ENCODE data around the gene DCTN5. TPM values are rescaled to one million over a fixed set of nuclear protein-coding genes. Genes with fewer than 3 reads are reported as not detected.
A peak's percentile ranks its signal among the peaks of the same experiment; 100 is the strongest.

The DCTN5 gene
- total RNA-seq, 2 donors from 2014 or later, result 82.2 to 90.8 TPM

DNA sequence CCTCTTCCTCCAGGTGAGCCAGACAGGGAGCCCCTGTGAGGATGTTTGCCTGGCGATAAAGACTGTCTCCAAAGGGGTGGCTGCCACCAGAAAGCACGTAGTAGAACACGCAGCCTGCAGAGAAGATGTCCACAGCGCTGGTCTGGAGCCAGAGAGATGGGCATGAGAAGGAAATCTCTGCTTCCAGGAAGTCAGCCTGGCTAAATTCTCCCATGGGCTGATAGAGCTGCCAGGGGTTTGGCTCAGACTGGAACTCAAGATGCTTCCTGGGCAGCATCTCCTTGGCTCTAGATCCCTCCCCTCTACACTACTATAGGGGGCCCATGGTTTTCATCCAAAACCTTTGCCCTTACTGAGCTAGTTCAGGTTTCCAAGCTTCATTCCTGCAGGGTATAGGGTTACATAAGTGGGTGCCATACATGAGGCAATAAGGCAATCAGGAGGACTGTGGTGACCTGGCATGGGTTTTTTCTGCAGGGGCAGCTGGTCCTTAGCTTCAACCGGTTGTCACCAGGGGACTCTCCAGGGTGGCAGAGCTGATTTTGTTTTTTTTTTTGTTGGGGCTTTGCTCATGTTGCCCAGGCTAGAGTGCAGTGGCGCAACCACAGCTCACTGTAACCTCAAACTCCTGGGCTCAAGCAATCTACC, 51.0 kb downstream of the DCTN5 start:
- Mint-ChIP-seq H3K4me3 (no peak overlapping the region), H3K9me3 (no peaks in the 10 kb centered on the region), H3K27me3 (ENCODE audit: insufficient read depth) (no peaks in the 10 kb centered on the region), H3K36me3 (ENCODE audit: low read depth) (peaks cover 42% of the 10 kb centered on the region), H3K27ac (no peak overlapping the region), H3K4me1 (peaks cover 9% of the 10 kb centered on the region)
- no peak overlapping the region for H3K9ac ChIP-seq (ENCODE audit: extremely low read depth, low read length, poor library complexity, severe bottlenecking)
- H3K4me1 ChIP-seq (ENCODE audit: control insufficient read depth, insufficient read depth, low read length), result no peaks in the 10 kb centered on the region
- no peaks in the 10 kb centered on the region for H3K9me3 ChIP-seq (ENCODE audit: control insufficient read depth, low read length)
- WGBS, 2 experiments (ENCODE audit: insufficient coverage in 1 of 2, insufficient read length in 1 of 2), result 91 to 100% methylated on average over 4 to 6 of the region's 6 CpGs
- DNase-seq, result no peak
- peaks cover 44% of the 10 kb centered on the region for H3K36me3 ChIP-seq (ENCODE audit: control insufficient read depth, insufficient read depth, low read length)
- no peak for TF ChIP-seq CTCF (conservative IDR thresholded peaks at IDR 0.05)
- H3K4me3 ChIP-seq (ENCODE audit: low read length), result no peak overlapping the region
- no peaks in the 10 kb centered on the region for H3K27me3 ChIP-seq (ENCODE audit: control insufficient read depth, insufficient read depth, low read length, poor library complexity, severe bottlenecking)
- H3K27ac ChIP-seq (ENCODE audit: low read depth, low read length), result no peak overlapping the region

- no peaks in the 10 kb centered on the region for H3K9me3 Mint-ChIP-seq
- Histone ChIP-seq H3K27ac (ENCODE audit: low read depth, low read length) (no peak overlapping the region), H3K4me3 (ENCODE audit: low read length) (peak overlapping the region; percentile 64), H3K36me3 (ENCODE audit: control insufficient read depth, insufficient read depth, low read length) (peaks cover 25% of the 10 kb centered on the region), H3K9ac (ENCODE audit: extremely low read depth, low read length, poor library complexity, severe bottlenecking) (no peak overlapping the region), H3K27me3 (ENCODE audit: control insufficient read depth, insufficient read depth, low read length, poor library complexity, severe bottlenecking) (no peaks in the 10 kb centered on the region), H3K4me1 (ENCODE audit: control insufficient read depth, insufficient read depth, low read length) (no peaks in the 10 kb centered on the region), H3K9me3 (ENCODE audit: control insufficient read depth, low read length) (no peaks in the 10 kb centered on the region)
- H3K27ac Mint-ChIP-seq, result peak overlapping the region; percentile 66
- DNase-seq, result no peak
- H3K4me3 Mint-ChIP-seq, result peak overlapping the region; percentile 57
- peaks cover 23% of the 10 kb centered on the region for H3K36me3 Mint-ChIP-seq (ENCODE audit: low read depth)
- 87 to 95% methylated on average over 4 of the region's 4 CpGs for WGBS, 2 experiments (ENCODE audit: insufficient coverage in 1 of 2, insufficient read length in 1 of 2)
- peaks cover 1% of the 10 kb centered on the region for H3K27me3 Mint-ChIP-seq (ENCODE audit: insufficient read depth)
- no peak for TF ChIP-seq CTCF (conservative IDR thresholded peaks at IDR 0.05)
- H3K4me1 Mint-ChIP-seq, result peaks cover 9% of the 10 kb centered on the region
Observed at GRCh38 chr16:23694265-23694643, 53.0 kb downstream of the DCTN5 start.

GRCh38 chr16:23694644-23695373, 53.5 kb downstream of the DCTN5 start:
- no peaks in the 10 kb centered on the region for H3K27me3 ChIP-seq (ENCODE audit: control insufficient read depth, insufficient read depth, low read length, poor library complexity, severe bottlenecking)
- no peak for TF ChIP-seq CTCF (conservative IDR thresholded peaks at IDR 0.05)
- peaks cover 9% of the 10 kb centered on the region for H3K4me1 Mint-ChIP-seq
- no peaks in the 10 kb centered on the region for H3K9me3 Mint-ChIP-seq
- H3K36me3 ChIP-seq (ENCODE audit: control insufficient read depth, insufficient read depth, low read length), result peaks cover 19% of the 10 kb centered on the region
- no peak overlapping the region for H3K9ac ChIP-seq (ENCODE audit: extremely low read depth, low read length, poor library complexity, severe bottlenecking)
- 32 to 46% methylated on average over 12 to 32 of the region's 32 CpGs for WGBS, 2 experiments (ENCODE audit: insufficient coverage in 1 of 2, insufficient read length in 1 of 2)
- H3K27ac Mint-ChIP-seq, result peak overlapping the region; percentile 66
- H3K4me3 ChIP-seq (ENCODE audit: low read length), result peak overlapping the region; percentile 64
- H3K9me3 ChIP-seq (ENCODE audit: control insufficient read depth, low read length), result no peaks in the 10 kb centered on the region
- peak overlapping the region; percentile 57 for H3K4me3 Mint-ChIP-seq
- no peaks in the 10 kb centered on the region for H3K4me1 ChIP-seq (ENCODE audit: control insufficient read depth, insufficient read depth, low read length)
- H3K27ac ChIP-seq (ENCODE audit: low read depth, low read length), result peak overlapping the region; percentile 22
- H3K36me3 Mint-ChIP-seq (ENCODE audit: low read depth), result peaks cover 17% of the 10 kb centered on the region
- H3K27me3 Mint-ChIP-seq (ENCODE audit: insufficient read depth), result peaks cover 1% of the 10 kb centered on the region
- DNase-seq, result peak; percentile 95
